GM19395 (cell line): ENCODE results near the gene ARHGAP23.

Source experiments
- ATAC-seq: cut with Tn5 transposase; IDR thresholded peaks from one replicate; pipeline ENCODE4 v1.9.1; 2021; ENCODE audit warnings: mild to moderate bottlenecking, moderate library complexity; ENCODE audit not compliant: unreplicated experiment

Gene ARHGAP23

DNA sequence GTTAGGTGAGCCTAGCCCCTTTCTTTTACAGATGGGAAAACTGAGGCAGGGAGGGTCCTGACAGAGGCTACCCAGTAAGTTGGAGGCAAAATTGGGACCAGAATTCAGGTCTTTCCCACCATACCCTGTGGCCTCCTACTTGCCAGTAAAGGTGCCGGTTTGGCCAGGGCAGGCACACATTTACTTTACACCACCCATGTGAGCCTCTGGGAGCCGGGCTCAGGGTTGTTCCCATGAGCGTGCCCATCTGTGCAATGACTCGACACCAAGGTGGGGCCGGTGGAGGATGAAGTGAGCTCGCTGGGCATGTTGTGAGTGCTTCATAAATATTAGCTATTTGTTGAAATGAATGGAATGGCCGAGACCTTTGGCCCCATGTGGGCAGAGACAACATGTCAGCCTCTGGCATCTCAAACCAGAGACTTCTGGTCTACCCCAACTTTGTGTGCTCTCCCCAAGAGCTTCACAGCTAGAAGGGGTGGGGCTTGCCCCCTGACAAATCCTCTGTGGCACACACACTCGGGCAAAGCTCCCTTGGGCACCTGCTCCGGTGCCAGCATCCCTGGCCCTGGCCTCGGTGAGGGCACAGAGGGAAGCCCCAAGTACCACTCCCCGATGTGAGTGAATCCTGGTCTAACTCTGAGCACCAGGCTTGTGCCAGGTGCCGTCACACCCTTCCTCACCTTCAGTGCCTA, 117.4 kb downstream of the ARHGAP23 start:
- ATAC-seq, result no peak

DNA sequence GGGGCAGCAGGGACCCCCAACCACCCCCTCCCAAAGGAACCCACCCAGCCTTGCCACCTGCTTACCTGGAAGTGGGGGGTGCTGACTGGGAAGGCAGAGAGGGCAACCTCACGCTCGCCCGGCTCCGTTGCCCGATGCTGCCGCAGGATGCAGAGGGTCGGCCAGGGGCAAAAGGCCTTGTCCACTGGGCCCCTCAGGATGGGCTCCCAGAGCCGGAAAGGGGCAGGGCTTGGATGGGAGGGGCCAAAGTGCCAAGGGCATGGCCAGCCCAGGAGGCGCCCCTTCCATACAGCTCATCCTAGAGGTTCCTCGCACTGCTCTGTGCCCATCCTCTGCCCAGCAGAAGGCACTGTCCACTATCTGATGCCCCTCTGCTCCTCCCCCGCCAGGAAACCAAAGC, 118.1 kb downstream of the ARHGAP23 start:
- no peak for ATAC-seq

DNA sequence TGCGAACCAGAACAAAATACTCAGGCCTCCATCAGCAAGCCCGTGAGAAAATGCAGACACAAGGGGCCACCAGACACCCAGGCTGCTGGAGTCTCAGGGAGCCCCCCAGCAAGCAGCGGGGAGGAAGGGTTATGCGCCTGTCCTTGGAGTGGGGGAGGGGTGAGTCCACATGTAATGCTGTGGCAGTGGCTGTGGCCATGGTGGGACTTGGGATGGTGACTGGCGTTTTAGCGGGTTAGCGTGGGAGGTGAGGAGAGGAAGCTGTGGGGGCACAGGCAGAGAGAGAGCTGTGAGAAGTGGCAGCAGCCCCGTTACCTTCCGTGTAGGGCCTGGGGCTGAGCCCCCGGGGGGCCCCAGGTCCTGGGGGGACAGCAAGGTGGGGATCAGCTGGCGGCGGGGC, 119.2 kb downstream of the ARHGAP23 start:
- ATAC-seq, result no peak

DNA sequence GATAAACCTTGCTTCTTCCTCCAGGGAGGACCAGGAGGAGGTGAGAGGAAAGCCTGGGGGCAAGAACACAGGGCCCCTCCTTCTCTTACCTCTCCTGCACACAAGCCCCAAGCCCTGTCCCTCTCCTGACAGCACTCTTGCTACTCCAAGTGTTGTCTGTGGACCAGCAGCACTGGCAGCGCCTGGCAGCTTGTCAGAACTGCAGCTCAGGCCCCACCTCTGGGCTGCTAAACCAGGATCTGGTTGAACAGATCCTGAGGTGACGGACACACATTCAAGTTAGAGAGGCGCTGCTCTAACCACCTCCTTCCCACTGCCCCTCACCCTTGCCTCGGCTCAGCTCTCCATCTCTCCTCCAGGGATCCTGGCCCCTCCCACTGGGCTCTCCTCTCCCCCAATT, 121.0 kb downstream of the ARHGAP23 start:
- no peak for ATAC-seq

DNA sequence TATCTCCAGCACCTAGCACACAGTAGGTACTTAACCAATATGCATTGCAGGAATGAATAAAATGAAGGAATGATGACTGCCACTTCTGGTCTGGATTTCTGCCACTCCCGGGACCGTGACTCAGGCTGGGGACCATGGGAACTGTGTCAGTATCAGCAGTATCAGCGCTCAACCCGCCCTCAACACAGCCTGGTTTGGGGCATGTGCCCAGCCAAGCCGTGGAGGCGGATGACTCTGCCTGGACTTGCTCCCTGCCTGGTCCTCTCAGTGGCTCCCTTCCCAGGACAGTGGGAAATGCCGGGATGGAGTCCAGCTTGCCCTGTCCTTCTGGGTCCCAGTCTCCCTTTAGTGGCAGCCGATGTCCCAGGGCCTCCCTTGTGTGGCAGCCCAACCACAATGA, 122.4 kb downstream of the ARHGAP23 start:
- no peak for ATAC-seq

DNA sequence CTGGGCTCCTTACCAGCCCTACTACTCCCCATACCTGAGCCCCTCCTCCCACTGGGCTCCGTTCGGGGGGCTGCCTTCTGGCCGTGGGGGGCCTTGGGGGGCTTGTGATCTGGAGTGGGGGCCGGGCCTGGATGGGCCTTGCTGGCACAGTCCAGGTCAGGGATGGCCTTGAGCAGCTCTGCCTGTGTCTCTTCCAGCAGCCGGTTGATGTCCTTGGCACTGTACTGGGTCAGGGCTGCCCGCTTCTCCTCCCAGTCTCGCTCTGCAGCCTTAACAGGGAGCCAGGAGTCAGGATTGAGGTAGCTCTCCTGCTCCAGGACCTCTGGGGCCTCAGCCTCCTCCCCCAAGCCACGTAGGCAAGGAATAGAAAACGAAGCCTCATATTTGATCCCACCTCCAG, 122.9 kb downstream of the ARHGAP23 start:
- no peak for ATAC-seq

DNA sequence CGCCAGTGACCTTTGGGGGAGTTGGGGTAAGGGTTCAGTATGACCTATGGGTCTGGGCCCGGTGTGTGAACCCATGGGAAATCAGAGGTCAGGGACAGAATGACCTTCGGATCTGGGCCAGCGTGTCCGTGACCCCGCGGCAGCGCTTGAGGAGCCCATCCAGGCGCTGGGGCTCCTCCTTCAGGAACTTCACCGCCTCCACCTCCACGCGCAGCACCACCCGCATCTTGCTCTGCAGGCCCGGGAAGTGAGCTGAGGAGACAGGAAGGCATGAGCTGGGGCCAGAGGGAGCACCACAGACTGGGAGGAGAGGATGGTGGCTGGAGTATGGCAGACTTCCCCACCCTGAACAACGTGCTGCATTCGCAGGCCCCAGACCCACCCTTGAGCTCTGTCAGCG, 124.1 kb downstream of the ARHGAP23 start:
- ATAC-seq, result no peak

DNA sequence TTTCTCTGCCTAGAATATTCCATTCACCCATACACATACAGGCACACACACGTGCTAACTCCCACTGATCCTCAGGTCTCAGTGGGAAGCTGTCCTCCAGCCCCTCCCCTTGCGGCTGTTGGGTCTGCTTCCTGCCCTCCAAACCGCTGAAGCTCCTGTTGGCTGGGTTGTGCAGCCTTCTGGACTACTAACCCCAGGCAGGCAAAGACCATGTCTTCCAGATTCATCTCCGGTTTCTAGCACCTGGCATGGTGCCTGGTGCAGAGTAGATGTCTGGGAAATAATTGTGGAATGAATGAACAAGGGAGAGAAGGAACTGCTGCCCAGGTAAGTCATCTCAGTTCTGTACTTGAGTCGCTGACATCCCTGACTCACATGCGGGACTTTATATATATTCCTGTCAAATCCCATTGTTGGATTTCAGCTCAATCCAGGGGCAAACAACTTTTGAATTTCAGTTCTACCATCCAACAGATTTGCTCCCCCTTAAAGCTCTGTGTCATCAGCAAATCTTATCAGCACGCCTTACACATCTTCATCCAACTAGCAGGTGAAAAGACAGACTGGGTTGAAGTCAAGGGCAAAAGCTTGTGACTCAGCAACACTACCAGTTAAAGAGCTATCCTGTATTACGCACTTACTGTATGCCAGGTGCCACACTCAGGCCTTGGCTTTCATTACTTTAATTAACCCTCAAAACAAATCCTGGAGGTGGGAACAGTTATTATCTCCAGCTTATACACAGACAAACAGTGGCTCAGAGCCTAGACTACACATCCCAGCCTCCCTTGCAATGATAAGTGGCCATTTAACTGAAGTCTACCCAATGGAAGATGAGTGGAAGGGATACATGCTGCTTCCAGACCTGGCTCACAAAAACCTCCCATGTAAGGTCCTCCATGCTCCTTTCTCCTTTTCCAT, 126.4 kb downstream of the ARHGAP23 start:
- no peak for ATAC-seq

DNA sequence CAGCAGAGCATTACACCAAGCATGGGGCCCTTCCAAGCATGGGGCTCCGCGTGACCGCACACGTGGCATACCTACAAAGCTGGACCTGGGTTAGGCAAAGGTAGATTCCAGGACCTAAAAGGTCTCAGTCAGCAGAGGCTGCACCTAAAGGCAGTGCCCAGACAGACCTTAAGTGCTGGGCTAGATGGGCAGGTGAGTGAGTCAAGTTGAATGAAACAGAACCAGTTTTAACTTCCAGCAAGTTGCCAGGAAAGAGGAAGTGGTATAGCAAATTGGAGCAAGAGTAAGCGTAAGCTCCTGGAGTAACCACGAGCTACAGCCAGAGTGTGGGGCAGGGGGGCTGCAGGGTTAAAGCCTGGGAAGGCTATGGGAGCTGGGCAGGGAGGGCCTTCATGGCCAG, 128.0 kb downstream of the ARHGAP23 start:
- ATAC-seq, result no peak

DNA sequence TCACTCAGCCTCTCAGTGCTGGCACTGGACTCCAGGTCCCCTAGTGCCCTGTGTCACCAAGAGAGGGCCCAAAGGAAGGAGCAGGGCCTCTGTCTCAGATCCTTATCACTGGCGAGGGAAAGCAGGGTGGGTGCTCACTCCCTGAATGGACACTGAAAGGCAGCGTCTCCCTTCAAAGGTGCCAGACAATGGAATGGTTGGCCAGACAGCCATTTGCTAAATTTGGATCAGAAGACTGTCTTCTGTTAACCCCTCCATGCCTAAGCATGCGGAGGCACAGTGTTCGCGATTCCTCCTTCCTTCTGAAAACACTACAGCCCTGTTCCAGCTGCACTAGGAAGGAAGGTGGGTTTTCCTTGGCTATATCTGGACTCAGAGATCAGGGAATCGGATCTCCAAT, 129.1 kb downstream of the ARHGAP23 start:
- no peak for ATAC-seq

DNA sequence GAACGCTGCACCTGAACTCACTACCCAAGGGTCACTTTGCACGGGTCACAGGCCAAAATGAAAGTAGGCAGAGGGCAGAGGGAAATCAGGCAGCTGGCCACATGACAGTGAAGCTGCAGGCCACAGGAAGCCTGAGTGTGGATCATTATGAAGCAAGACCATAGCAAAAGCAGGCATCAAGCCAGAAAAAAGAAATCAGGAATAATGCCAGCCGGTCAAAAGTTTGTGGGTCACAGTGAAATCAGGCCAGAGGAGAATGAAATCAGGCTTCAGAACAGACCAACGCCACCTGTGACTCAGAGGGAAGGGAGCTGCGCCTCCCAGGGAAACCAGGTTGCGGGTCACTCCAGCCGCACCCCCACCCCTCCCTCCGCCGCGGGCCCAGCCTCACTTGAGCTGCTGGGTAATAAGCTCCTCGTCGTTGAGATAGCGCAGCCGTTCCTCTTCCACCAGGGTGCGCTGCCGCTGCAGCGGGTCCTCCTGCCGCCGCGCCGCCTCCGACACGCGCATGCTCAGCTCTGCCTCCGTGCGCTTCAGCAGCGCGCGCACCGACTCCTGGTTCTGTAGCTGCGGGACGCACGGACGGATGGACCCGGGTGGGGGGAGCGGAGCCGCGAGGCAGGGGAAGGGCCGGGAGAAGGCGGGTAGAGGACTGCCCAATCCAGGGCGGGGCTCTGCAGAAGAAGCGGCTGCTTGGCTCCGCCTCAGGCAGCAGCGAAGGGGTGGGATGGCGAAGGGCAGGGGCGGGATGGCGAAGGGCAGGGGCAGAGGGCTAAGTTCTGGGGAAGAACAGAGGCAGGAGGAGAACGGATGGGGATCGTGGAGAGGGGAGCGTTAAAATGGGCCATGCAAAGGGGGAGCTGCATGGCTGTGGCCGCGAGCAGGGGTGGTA, 129.8 kb downstream of the ARHGAP23 start:
- no peak for ATAC-seq

DNA sequence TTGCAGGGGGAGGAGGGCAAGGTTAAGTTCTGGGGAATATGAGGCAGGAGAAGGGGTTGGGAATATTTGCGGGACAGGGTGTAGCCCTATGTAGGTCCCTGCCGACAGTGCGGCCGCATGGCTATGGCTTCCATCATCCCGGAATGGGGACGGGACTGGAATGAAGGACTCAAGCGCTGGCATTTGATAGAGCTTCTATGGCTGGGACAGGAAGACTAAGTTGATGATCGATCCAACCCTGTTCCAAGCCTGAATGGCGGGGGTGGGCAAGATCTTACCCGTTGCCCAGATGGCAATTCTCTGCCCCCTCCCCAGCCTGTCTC, 130.4 kb downstream of the ARHGAP23 start:
- no peak for ATAC-seq

DNA sequence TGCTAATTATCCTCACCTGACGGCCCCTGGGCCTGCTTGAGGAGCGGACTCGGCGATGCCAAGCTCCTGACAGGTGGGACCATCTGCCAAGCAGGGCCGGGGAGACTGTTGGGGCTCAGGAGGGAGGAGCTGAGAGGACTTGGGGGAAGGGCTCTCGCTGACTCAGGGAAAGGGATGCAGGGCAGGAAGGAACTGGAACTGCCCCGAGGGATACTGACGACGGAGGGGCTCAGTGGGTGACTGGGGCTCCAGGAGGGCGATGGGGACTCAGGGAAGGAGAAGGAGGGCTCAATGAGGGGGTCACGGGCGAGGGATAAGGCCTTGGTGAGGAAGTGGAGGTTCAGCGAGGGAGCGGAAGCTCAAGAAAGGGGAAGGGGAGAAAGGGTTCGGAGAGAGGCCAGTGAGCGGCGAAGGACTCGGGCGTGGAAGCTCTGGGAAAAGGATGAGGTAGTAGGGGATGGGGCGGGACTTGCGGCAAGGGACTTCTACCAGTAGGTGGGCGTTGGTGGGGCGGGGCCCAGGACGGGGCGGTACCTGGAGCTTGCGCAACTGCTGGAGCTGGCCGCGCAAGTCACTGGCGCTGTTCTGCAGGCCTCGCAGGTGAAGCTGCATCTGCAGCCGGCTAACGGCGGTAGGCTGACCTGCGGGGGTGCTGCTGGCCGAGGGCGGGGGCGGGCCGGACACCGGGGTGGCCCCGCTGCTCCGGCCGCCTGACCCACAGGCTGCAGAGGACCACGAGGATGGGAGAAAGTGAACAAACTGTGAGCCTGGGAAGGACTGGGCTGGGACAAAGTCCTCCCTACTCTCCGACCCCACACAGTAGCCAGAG, 131.0 kb downstream of the ARHGAP23 start:
- peak; percentile 62 for ATAC-seq

DNA sequence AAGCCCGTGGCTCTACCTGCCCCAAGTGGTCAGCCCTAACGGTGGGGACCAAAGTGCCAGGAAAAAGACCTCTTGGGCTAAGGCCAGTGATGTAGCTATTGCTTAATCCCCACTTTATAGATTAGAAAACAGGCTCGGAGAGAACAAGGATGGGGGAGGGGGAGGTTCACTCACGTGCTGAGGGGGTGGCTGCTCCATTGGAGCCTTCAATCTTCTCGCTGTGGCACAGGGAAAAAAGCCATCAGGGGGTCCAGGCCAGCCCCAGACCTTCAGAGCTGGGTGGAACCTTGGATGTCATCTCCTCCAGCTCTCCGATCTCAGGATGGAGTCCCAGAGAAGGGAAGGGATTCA, 131.6 kb downstream of the ARHGAP23 start:
- no peak for ATAC-seq

DNA sequence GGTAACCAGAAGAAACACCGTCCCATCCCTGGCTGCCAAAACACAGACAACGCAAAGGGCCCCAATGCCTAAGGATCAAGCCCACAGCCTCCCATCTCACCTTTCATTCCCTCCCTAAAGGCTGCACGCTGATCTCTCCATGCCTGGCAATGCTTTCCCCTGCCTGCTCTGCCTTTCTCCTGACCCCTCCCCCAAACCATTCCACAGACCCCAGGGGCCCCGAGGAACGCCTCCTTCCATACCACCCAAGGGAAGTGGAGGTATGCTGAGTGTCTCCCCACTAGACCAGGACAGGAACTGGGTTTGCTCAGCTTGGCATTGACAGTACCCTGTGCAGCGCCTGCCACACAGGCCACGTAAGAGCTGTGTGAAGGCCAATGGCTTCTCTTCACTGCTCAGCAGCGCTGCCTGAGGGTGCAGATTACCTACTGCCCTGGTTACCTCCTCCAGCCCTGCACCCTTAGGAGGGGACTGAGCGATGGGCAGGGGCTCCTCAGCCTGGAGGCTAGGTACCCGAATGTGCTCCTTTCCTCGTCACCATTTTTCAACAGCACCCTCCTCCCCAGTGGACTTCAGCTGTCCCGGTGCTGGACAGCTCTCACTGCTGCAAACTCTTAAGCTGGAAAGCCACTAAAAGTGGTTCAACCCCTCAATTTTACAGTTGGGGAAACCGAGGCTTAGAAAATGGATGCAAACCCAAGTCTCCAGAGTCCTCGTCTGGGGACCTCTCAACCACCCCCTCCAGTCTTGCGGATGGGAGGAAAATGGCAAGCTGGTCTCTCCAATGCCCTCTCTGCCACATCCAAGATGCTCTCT, 132.4 kb downstream of the ARHGAP23 start:
- ATAC-seq, result no peak

DNA sequence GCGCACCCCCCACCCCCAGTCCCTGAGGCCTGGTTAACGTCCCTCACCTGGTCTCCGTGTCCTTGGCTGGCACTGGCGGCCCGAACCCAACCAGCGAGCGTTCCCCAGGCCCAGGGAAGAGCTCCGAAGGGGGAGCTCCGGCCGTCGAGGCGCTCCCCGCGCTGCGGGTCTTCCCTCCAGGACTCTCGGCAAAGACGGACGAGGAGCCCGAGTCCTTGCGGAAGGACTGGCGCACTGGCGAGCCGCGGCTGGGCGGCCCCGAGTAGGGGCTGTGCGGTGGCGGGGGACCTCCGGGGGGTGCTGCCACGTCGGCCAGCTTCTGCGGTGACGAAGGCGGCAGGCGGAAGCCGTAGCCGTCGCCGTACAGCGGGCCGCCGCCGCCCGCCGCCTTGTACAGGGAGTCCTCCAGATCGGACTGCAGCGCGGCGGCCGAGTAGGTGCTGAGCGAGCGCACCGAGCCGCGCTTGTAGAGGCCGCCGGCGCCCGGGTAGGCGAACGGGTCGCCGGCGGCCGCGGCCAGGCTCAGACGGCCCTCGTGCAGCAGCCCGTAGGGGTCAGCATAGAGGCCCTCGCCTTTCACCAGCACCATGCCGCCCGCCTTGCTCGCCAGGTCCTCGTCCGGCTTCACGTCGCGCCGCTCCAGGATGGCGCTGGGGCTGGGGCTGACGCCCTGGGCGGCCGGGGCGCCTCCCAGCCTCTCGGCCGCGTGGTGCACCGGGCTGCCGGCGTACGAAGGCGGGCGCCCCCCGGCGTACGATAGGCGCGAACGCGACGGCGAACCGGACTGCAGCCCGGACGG, 133.4 kb downstream of the ARHGAP23 start:
- no peak for ATAC-seq
